Thyroid gland (tissue), 4 donors: ENCODE measurements around the gene GUCY1A2. TPM values are rescaled to one million over a fixed set of nuclear protein-coding genes. Genes with fewer than 3 reads are reported as not detected.
A peak's percentile ranks its signal among the peaks of the same experiment; 100 is the strongest.

Source experiments
- DNase-seq, 2 donors: peaks; one replicate each; pipeline ENCODE4 v3.0.0-alpha.2; 2019
- H3K27ac ChIP-seq, 3 donors: fragments of 200-600 bp; sonication (generic); 1 replicate in 2 of 3; 2 replicates in 1 of 3; pipeline ENCODE4 v1.5.1; 2016 to 2019; ENCODE audit warnings: mild to moderate bottlenecking in 1 of 3, moderate library complexity in 1 of 3
- H3K27me3 ChIP-seq: fragments of 200-600 bp; sonication (generic); one replicate; pipeline ENCODE4 v1.5.1; 2019
- H3K36me3 ChIP-seq, 2 donors: fragments of 200-600 bp; sonication (generic); one replicate each; pipeline ENCODE4 v1.5.1; 2016 to 2019
- H3K4me1 ChIP-seq, 2 donors: fragments of 200-600 bp; sonication (generic); one replicate each; pipeline ENCODE4 v1.5.1; 2017 to 2019
- H3K4me3 ChIP-seq, 3 donors: fragments of 200-600 bp; sonication (generic); replicated peaks in 1 of 3; 1 replicate in 2 of 3; 2 replicates in 1 of 3; pipeline ENCODE4 v1.5.1; 2016; ENCODE audit warnings: mild to moderate bottlenecking in 1 of 3
- H3K9me3 ChIP-seq: fragments of 200-600 bp; sonication (generic); one replicate; pipeline ENCODE4 v1.5.1; 2017
- POLR2A ChIP-seq, 2 donors: fragments of 450-650 bp; IDR thresholded peaks; one replicate each; pipeline ENCODE4 v1.6.1; 2017; ENCODE audit warnings: antibody characterized with exemption in 2 of 2, mild to moderate bottlenecking in 2 of 2, moderate library complexity in 1 of 2
- WGBS, 2 donors: methylation state at CpG; one replicate each; pipeline ENCODE4 v1.1.5; 2017; 5-methylcytosine and 5-hydroxymethylcytosine counted together
- intact Hi-C: fragments of 100-400 bp; cut with DNase I; formaldehyde crosslinking; loops from one replicate; pipeline ENCODE4 v1.15.1; 2023
- total RNA-seq, 4 donors: library from RNA; depleted of rRNA; stranded (reverse); fragments of >200 nt; gene quantifications; one replicate each; pipeline ENCODE4 v1.2.3, GENCODE V29; 2016
- TF ChIP-seq, protein P1 (sequence below), 6 experiments: fragments of 200-600 bp in 3 of 6; fragments of 450-650 bp in 3 of 6; sonication (generic) in 3 of 6; IDR thresholded peaks; one replicate each; pipeline ENCODE4 v1.5.1; 2016 to 2019; ENCODE audit warnings: antibody characterized with exemption in 6 of 6, mild to moderate bottlenecking in 2 of 6, inconsistent platforms in 1 of 6, moderate library complexity in 1 of 6

Gene GUCY1A2
- total RNA-seq, 4 donors from 2014 or later = 1.4 to 6.8 (median 1.9) TPM

DNA sequence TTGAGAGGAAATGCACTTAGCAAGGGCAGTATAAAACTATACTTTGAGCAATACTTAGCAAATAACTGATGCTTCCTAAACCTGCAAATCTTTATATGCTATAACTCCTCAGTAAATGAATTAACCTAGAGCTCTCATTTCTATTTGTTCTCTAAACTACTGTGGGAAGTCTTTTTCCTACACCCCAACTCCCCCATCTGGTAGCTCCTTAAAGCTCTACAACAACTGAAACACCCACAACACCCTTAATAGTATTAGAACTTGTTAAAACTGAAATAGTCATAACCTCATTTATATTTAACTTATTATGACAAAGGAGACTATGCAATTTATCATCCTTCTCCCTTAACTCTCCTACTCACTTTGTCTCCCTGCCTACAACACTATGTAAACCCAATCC lies 43.4 kb downstream of the GUCY1A2 start:
- no peak overlapping the region for H3K27ac ChIP-seq
- TF ChIP-seq POLR2A (IDR thresholded peaks at IDR 0.05) = no peak
- TF ChIP-seq, protein P1, sequence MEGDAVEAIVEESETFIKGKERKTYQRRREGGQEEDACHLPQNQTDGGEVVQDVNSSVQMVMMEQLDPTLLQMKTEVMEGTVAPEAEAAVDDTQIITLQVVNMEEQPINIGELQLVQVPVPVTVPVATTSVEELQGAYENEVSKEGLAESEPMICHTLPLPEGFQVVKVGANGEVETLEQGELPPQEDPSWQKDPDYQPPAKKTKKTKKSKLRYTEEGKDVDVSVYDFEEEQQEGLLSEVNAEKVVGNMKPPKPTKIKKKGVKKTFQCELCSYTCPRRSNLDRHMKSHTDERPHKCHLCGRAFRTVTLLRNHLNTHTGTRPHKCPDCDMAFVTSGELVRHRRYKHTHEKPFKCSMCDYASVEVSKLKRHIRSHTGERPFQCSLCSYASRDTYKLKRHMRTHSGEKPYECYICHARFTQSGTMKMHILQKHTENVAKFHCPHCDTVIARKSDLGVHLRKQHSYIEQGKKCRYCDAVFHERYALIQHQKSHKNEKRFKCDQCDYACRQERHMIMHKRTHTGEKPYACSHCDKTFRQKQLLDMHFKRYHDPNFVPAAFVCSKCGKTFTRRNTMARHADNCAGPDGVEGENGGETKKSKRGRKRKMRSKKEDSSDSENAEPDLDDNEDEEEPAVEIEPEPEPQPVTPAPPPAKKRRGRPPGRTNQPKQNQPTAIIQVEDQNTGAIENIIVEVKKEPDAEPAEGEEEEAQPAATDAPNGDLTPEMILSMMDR (IDR thresholded peaks at IDR 0.05) = no peak
- no peak for DNase-seq
- H3K9me3 ChIP-seq = no peaks in the 10 kb centered on the region
- H3K4me1 ChIP-seq = no peaks in the 10 kb centered on the region
- no peaks in the 10 kb centered on the region for H3K36me3 ChIP-seq
- intact Hi-C loops = no loop called here
- H3K4me3 ChIP-seq = no peak overlapping the region
- no peaks in the 10 kb centered on the region for H3K27me3 ChIP-seq

DNA sequence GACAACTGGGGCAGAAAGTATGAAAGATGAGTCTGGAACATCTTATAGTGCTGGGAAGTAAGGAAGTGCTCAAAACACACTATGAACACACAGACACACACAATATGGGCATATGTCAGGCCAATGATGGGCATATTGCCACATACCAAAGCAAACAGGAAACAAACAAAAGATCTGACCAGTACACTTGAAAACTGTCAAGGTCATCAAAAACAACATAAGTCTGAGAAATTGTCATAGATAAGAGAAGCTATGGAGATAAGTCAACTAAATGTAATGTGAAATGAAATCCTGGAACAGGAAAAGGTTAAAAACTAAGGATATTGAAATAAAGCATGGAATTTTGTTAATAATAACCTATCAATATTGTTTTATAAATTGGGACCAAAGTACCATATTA lies 46.4 kb downstream of the GUCY1A2 start:
- no peaks in the 10 kb centered on the region for H3K4me1 ChIP-seq
- no peak for DNase-seq
- no peak overlapping the region for H3K27ac ChIP-seq
- no peaks in the 10 kb centered on the region for H3K27me3 ChIP-seq
- TF ChIP-seq POLR2A (IDR thresholded peaks at IDR 0.05) = no peak
- TF ChIP-seq, protein P1 (IDR thresholded peaks at IDR 0.05) = no peak
- H3K4me3 ChIP-seq = no peak overlapping the region
- no peaks in the 10 kb centered on the region for H3K9me3 ChIP-seq
- no peaks in the 10 kb centered on the region for H3K36me3 ChIP-seq
- intact Hi-C loops = no loop called here

GRCh38 chr11:106969644-106970355 lies 48.5 kb downstream of the GUCY1A2 start:
- no peaks in the 10 kb centered on the region for H3K27me3 ChIP-seq
- H3K9me3 ChIP-seq = no peaks in the 10 kb centered on the region
- no peak for DNase-seq
- no peak overlapping the region for H3K27ac ChIP-seq
- no peak for TF ChIP-seq POLR2A (IDR thresholded peaks at IDR 0.05)
- TF ChIP-seq, protein P1 (IDR thresholded peaks at IDR 0.05) = no peak
- H3K4me1 ChIP-seq = no peaks in the 10 kb centered on the region
- WGBS, 2 donors = 73 to 86% methylated on average over 1 of the region's 1 CpG
- intact Hi-C loops = no loop called here
- H3K36me3 ChIP-seq = no peaks in the 10 kb centered on the region
- no peak overlapping the region for H3K4me3 ChIP-seq

DNA sequence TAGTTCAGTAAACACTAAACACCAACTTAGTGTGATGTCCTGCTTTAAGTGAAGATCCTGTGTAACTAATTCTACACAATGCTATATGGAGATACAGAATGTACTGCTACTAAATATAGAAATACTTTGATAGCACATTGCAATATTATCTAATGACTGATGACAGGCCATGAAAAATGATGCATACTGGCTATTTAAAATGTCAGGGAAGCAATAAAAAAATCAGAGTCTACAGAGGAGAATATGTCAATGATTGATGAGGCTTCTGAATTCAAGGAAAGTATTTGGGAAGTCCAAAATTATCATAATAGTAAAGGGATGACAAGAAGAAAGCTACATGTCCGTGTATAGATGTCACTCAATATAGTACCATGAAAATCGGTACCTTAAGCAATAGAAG lies 55.3 kb downstream of the GUCY1A2 start:
- TF ChIP-seq POLR2A (IDR thresholded peaks at IDR 0.05) = no peak
- TF ChIP-seq, protein P1 (IDR thresholded peaks at IDR 0.05) = no peak
- 87 to 95% methylated on average over 2 of the region's 2 CpGs for WGBS, 2 donors
- intact Hi-C loops = no loop called here

DNA sequence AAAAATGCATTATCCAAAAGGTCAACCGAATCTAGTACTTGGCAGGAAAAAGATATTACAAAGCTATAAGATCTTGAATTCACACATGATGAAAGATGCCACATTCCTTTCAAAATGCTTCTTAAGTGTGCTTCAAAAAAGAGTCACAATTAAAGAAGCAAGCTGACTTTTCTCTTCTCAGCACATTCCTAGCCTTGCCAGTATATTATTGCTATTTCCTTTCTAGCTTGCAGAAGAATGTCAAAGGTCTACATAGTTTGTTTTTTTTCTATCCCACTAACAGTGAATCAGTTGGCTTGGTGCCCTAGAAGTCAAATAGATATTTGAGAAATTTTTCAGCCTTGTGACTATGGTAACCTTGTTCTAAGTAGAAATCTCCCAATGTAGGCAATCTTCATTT lies 56.8 kb downstream of the GUCY1A2 start:
- peak overlapping the region in 2 of 3 donors; percentile 5 to 43 for H3K27ac ChIP-seq
- H3K36me3 ChIP-seq = no peaks in the 10 kb centered on the region
- H3K4me3 ChIP-seq = no peak overlapping the region
- WGBS, 2 donors = 8 to 10% methylated on average over 1 of the region's 1 CpG
- H3K9me3 ChIP-seq = no peaks in the 10 kb centered on the region
- H3K27me3 ChIP-seq = no peaks in the 10 kb centered on the region
- no peak for TF ChIP-seq POLR2A (IDR thresholded peaks at IDR 0.05)
- TF ChIP-seq, protein P1 (IDR thresholded peaks at IDR 0.05) = no peak
- peaks cover 3 to 15% of the 10 kb centered on the region in 2 donors for H3K4me1 ChIP-seq
- DNase-seq = no peak
- intact Hi-C loops = no loop called here

More for the DNA sequence above, 55.3 kb downstream of the GUCY1A2 start:
- Histone ChIP-seq H3K27me3 (no peaks in the 10 kb centered on the region), H3K4me3 (no peak overlapping the region), H3K9me3 (no peaks in the 10 kb centered on the region), H3K36me3 (no peaks in the 10 kb centered on the region), H3K4me1 (peaks cover 3 to 15% of the 10 kb centered on the region in 2 donors), H3K27ac (no peak overlapping the region)
- no peak for DNase-seq
